ENCODE results near the gene SYNGR3.

SYNGR3 gene

DNA sequence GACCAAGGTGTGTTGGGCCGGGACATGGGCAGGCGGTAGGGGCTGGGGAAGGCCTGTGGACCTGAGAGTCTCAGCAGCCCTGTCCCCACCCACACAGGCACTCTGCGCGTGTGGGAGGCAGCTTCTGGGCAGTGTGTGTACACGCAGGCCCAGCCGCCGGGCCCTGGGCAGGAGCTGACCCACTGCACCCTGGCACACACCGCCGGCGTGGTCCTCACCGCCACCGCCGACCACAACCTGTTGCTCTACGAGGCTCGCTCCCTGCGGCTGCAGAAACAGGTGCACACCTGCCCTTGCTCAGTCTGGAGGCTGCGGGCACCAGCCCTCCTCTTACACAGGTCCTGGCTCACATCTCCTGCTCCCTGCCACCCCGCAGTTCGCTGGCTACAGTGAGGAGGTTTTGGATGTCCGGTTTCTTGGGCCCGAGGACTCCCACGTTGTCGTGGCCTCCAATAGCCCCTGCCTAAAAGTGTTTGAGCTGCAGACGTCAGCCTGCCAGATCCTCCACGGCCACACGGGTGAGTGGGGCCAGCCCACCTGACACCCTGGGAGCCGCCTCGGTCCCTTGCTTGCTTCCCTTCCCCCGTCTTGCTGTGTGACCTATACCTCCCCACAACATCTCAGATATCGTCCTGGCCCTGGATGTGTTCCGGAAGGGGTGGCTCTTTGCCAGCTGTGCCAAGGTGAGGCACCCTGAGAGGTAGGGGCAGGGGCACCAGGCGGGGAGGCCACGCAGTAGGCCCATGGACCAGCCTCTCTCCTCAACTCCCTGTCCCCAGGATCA, 14.1 kb upstream of the SYNGR3 start:
- TF ChIP-seq, protein P1, sequence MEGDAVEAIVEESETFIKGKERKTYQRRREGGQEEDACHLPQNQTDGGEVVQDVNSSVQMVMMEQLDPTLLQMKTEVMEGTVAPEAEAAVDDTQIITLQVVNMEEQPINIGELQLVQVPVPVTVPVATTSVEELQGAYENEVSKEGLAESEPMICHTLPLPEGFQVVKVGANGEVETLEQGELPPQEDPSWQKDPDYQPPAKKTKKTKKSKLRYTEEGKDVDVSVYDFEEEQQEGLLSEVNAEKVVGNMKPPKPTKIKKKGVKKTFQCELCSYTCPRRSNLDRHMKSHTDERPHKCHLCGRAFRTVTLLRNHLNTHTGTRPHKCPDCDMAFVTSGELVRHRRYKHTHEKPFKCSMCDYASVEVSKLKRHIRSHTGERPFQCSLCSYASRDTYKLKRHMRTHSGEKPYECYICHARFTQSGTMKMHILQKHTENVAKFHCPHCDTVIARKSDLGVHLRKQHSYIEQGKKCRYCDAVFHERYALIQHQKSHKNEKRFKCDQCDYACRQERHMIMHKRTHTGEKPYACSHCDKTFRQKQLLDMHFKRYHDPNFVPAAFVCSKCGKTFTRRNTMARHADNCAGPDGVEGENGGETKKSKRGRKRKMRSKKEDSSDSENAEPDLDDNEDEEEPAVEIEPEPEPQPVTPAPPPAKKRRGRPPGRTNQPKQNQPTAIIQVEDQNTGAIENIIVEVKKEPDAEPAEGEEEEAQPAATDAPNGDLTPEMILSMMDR (conservative IDR thresholded peaks at IDR 0.05; ENCODE audit: low read depth, low read length): no peak

DNA sequence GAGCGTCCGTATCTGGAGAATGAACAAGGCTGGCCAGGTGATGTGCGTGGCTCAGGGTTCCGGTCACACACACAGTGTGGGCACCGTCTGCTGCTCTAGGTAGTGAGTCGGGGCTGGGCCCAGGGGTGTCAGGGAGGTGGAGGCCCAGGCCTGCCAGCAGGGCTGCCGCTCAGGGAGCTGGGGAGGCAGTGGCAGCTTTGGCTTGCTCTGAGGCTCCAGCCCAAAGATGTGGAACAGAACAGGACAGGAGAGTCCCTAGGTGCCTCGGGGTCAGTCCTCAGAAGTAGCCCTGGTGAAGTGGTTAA, 13.6 kb upstream of the SYNGR3 start:
- H3K4me3 ChIP-seq (ENCODE audit: low read depth, low read length): no peak overlapping the region
- no peak for DNase-seq (ENCODE audit: low read depth)
- TF ChIP-seq, protein P1 (conservative IDR thresholded peaks at IDR 0.05; ENCODE audit: low read depth, low read length): no peak

More for the DNA sequence above, 14.1 kb upstream of the SYNGR3 start:
- no peak overlapping the region for H3K4me3 ChIP-seq (ENCODE audit: low read depth, low read length)
- DNase-seq (ENCODE audit: low read depth): no peak

DNA sequence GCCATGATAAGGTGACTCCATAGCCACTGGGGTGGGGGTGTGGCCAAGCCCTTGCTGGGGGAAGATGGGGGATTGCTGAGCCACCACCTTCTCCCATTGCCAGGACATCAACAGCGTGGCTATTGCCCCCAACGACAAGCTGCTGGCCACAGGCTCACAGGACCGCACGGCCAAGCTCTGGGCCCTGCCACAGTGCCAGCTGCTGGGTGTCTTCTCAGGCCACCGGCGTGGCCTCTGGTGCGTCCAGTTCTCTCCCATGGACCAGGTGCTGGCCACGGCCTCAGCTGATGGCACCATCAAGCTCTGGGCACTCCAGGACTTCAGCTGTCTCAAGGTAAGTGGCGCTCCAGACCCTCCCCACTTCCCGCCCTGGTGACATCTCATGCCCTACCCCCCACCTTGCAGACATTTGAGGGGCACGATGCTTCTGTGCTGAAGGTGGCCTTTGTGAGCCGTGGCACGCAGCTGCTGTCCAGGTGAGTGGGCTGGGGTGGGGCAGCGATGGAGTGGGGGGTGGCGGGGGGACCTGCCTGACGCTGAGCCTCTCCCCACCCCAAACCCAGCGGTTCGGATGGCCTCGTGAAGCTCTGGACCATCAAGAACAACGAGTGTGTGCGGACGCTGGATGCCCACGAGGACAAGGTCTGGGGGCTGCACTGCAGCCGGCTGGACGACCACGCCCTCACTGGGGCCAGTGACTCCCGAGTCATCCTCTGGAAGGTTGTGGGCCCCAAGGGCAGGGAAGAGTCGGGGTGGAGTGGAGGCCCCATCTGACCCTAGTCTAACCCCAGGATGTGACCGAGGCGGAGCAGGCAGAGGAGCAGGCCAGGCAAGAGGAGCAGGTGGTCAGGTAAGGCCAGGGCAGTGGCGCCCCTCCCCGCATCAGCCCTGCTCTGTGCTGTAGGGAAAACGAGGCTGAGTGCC, 12.6 kb upstream of the SYNGR3 start:
- no peak overlapping the region for H3K4me3 ChIP-seq (ENCODE audit: low read depth, low read length)
- no peak for DNase-seq (ENCODE audit: low read depth)
- TF ChIP-seq, protein P1 (conservative IDR thresholded peaks at IDR 0.05; ENCODE audit: low read depth, low read length): no peak

DNA sequence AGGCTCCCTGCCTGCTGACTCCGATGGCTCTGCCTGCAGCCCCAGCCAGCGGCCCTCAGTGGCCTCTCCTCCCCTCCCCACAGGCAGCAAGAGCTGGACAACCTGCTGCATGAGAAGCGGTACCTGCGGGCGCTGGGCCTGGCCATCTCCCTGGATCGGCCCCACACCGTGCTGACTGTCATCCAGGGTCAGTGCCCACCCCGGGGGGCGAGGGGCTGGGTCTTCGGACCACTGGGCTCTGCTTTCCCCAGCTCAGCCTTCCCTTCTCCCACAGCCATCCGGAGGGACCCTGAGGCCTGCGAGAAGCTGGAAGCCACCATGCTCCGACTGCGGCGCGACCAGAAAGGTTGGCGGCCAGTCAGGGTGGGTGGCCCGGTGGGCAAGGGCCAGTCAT, 11.9 kb upstream of the SYNGR3 start:
- DNase-seq (ENCODE audit: low read depth): no peak
- TF ChIP-seq, protein P1 (conservative IDR thresholded peaks at IDR 0.05; ENCODE audit: low read depth, low read length): no peak
- no peak overlapping the region for H3K4me3 ChIP-seq (ENCODE audit: low read depth, low read length)

GRCh38 chr16:1978476-1979120, 11.2 kb upstream of the SYNGR3 start:
- H3K4me3 ChIP-seq (ENCODE audit: low read depth, low read length): no peak overlapping the region

DNA sequence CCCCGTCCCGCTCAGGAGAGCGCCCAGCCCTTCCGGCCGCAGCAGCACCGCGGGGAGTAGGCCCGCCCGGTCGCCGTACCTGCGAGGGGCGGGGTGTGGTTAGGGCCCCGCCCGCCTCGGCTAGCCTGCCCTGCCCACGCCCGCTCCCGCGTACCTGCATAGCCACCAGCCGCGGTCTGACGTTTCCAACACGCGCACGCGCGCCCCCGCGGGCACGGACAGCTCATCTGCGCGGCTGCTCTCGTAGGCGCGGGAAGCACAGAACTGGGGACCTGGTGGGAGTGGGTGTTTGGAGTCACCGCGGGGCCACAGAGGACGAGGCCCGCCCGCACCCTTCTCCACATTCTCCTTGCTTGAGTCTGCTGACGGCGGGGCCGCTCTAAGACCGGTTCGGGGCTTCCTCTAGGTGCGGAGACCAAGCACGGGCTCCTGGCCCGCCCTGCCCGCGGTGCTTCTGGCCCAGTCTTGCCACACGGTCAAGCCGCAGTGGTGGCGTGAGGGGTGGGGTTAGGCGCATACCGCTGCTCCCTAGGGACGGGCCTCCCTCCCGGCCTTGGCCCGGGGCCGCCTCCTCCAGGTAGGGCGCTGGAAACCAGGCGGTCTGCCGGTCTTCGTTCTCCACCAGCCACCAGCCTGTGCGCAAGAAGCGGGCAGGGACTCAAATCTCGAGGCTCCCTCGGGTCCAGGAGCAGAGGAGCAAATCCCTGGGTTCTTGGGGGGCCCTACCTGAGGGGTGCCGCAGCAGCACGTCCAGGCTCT, 10.3 kb upstream of the SYNGR3 start:
- no peak overlapping the region for H3K4me3 ChIP-seq (ENCODE audit: low read depth, low read length)
- TF ChIP-seq, protein P1 (conservative IDR thresholded peaks at IDR 0.05; ENCODE audit: low read depth, low read length): no peak
- no peak for DNase-seq (ENCODE audit: low read depth)

More at GRCh38 chr16:1978476-1979120, 11.2 kb upstream of the SYNGR3 start:
- TF ChIP-seq, protein P1 (conservative IDR thresholded peaks at IDR 0.05; ENCODE audit: low read depth, low read length): no peak
- DNase-seq (ENCODE audit: low read depth): no peak
